ENCODE data around the gene TSC22D1.

The TSC22D1 gene

GRCh38 chr13:44484562-44485138, 91.5 kb downstream of the TSC22D1 start:
- TF ChIP-seq CTCF (IDR thresholded peaks at IDR 0.05; ENCODE audit: low read depth, low read length): no peak
- H3K4me3 ChIP-seq (ENCODE audit: low read depth, low read length): no peak overlapping the region
- in situ Hi-C loops (cut with HindIII; ENCODE audit: low sequenced_read_pairs): no loop called here
- DNase-seq (ENCODE audit: low read depth, low spot score): no peak

- H3K4me3 ChIP-seq (ENCODE audit: low read depth, low read length): no peak overlapping the region
- in situ Hi-C loops (cut with HindIII; ENCODE audit: low sequenced_read_pairs): loop anchor here (25.0 kb wide), 1 partner anchor 562 kb away; no protein-coding TSS in a partner anchor
- peak; percentile 22 for DNase-seq (ENCODE audit: low read depth, low spot score)
- TF ChIP-seq CTCF (IDR thresholded peaks at IDR 0.05; ENCODE audit: low read depth, low read length): no peak
Observed at GRCh38 chr13:44474122-44474910, 101.8 kb downstream of the TSC22D1 start.

- in situ Hi-C loops (cut with HindIII; ENCODE audit: low sequenced_read_pairs): loop anchor here (25.0 kb wide), 1 partner anchor 559 kb away; no protein-coding TSS in a partner anchor
- H3K4me3 ChIP-seq (ENCODE audit: low read depth, low read length): no peak overlapping the region
- TF ChIP-seq CTCF (IDR thresholded peaks at IDR 0.05; ENCODE audit: low read depth, low read length): no peak
- DNase-seq (ENCODE audit: low read depth, low spot score): peak; percentile 35
Observed at GRCh38 chr13:44471686-44472085, 104.4 kb downstream of the TSC22D1 start.

GRCh38 chr13:44470638-44471562, 105.2 kb downstream of the TSC22D1 start:
- in situ Hi-C loops (cut with HindIII; ENCODE audit: low sequenced_read_pairs): loop anchor here (25.0 kb wide), 1 partner anchor 559 kb away; no protein-coding TSS in a partner anchor
- peak; percentile 51 for DNase-seq (ENCODE audit: low read depth, low spot score)
- no peak overlapping the region for H3K4me3 ChIP-seq (ENCODE audit: low read depth, low read length)
- TF ChIP-seq CTCF (IDR thresholded peaks at IDR 0.05; ENCODE audit: low read depth, low read length): peak; percentile 39

- in situ Hi-C loops (cut with HindIII; ENCODE audit: low sequenced_read_pairs): loop anchor here (25.0 kb wide), 1 partner anchor 557 kb away; no protein-coding TSS in a partner anchor
- no peak overlapping the region for H3K4me3 ChIP-seq (ENCODE audit: low read depth, low read length)
- TF ChIP-seq CTCF (IDR thresholded peaks at IDR 0.05; ENCODE audit: low read depth, low read length): no peak
- no peak for DNase-seq (ENCODE audit: low read depth, low spot score)
Observed at GRCh38 chr13:44468874-44469273, 107.3 kb downstream of the TSC22D1 start.

GRCh38 chr13:44465318-44465717, 110.8 kb downstream of the TSC22D1 start:
- peak; percentile 22 for DNase-seq (ENCODE audit: low read depth, low spot score)
- H3K4me3 ChIP-seq (ENCODE audit: low read depth, low read length): no peak overlapping the region
- TF ChIP-seq CTCF (IDR thresholded peaks at IDR 0.05; ENCODE audit: low read depth, low read length): peak; percentile 8
- in situ Hi-C loops (cut with HindIII; ENCODE audit: low sequenced_read_pairs): loop anchor here (25.0 kb wide), 1 partner anchor 553 kb away; no protein-coding TSS in a partner anchor

Data from astrocyte of the spinal cord (primary cell).